ENCODE results near the gene SEPTIN3. TPM values are rescaled to one million over a fixed set of nuclear protein-coding genes. Genes with fewer than 3 reads are reported as not detected.
A peak's percentile ranks its signal among the peaks of the same experiment; 100 is the strongest.

Gene SEPTIN3
- total RNA-seq, 4 donors from 2014 or later, result 24.3 to 37.9 (median 32.8) TPM

DNA sequence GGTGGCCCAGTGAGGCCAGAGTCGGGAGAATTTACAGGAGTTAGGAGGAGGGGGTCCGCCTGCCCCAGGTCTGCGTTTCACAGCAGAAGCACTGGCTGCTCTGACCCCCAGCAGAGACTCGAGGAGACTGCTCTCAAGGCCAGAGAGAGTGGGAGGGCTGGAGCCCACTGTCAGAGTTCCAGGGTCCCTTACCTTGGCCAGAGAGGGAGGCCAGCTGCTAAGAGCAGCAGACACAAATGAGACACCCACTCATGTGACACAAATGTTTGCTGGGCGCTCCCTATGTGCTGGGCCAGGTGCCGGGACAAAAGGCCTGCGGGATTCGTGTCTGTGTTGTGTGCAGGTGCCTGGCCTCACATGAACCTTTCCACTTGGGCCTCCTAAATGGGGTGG lies 39.8 kb upstream of the SEPTIN3 start:
- H3K36me3 ChIP-seq, result no peaks in the 10 kb centered on the region
- no peak overlapping the region for H3K4me3 ChIP-seq
- peaks cover 0 to 21% of the 10 kb centered on the region in 2 donors for H3K27me3 ChIP-seq
- H3K4me1 ChIP-seq, result peaks cover 0 to 16% (median 3%) of the 10 kb centered on the region in 4 donors
- H3K9me3 ChIP-seq, result no peaks in the 10 kb centered on the region
- H3K27ac ChIP-seq, result no peak overlapping the region
- 73 to 77% methylated on average over 6 to 8 of the region's 8 CpGs for WGBS, 2 donors
- no peak for DNase-seq (ENCODE audit: low spot score in 2 of 2)
- TF ChIP-seq EP300 (IDR thresholded peaks at IDR 0.05), result no peak
- no peak for TF ChIP-seq POLR2A (IDR thresholded peaks at IDR 0.05)

DNA sequence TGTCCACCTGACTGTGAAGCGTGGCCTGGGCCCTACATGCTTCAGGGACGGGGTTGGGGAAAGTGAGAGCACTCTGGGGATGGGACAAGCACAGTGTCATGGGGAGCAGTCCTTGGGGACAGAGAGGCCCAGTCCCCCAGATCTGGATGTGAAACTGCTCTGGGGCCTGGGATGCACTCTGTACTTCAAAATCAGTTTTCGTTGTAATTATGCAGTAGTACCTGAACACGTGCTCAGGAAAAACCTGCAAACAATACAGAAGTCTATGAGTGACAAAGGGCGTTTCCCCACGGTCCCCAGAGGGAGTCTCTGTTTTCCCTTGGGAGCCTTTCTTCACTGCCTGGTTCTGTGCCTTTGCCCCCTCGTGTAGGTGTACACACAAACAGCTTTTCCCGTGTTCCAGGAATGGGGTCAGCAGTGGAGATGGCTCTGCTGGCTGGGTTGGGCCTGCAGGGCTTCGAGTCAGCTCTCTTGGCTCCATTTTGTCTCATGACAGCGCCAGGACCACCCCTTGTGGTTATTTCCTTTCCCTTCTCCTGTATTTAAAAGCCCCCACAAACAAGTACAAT lies 37.5 kb upstream of the SEPTIN3 start:
- H3K27me3 ChIP-seq, result peaks cover 0 to 7% of the 10 kb centered on the region in 2 donors
- H3K27ac ChIP-seq, result no peak overlapping the region
- H3K9me3 ChIP-seq, result no peaks in the 10 kb centered on the region
- peaks cover 0 to 2% (median under 1%) of the 10 kb centered on the region in 4 donors for H3K4me1 ChIP-seq
- no peak for DNase-seq (ENCODE audit: low spot score in 2 of 2)
- no peaks in the 10 kb centered on the region for H3K36me3 ChIP-seq
- 76 to 79% methylated on average over 10 of the region's 10 CpGs for WGBS, 2 donors
- TF ChIP-seq EP300 (IDR thresholded peaks at IDR 0.05) (no peak), POLR2A (IDR thresholded peaks at IDR 0.05) (no peak)
- TF ChIP-seq, protein P1, sequence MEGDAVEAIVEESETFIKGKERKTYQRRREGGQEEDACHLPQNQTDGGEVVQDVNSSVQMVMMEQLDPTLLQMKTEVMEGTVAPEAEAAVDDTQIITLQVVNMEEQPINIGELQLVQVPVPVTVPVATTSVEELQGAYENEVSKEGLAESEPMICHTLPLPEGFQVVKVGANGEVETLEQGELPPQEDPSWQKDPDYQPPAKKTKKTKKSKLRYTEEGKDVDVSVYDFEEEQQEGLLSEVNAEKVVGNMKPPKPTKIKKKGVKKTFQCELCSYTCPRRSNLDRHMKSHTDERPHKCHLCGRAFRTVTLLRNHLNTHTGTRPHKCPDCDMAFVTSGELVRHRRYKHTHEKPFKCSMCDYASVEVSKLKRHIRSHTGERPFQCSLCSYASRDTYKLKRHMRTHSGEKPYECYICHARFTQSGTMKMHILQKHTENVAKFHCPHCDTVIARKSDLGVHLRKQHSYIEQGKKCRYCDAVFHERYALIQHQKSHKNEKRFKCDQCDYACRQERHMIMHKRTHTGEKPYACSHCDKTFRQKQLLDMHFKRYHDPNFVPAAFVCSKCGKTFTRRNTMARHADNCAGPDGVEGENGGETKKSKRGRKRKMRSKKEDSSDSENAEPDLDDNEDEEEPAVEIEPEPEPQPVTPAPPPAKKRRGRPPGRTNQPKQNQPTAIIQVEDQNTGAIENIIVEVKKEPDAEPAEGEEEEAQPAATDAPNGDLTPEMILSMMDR (IDR thresholded peaks at IDR 0.05), result no peak
- no peak overlapping the region for H3K4me3 ChIP-seq

DNA sequence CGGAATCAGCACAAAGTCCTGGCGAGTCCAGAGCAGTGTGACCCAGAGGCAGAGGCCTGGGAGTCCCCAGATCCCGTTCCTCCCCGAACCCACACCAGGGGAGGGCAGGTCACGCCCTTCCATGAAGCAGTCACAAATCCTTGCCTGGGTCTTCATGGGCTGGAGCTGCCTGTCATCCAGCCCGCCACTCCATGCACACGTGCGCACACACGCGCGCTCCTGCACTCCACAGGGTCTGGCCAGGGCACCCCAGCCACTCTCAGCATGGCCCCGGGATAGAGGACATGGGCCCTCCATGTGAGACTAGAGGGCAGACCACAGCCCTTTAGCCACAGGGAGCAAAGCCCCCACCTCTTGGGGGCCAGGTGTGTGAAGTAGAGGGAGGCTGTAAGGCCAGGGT lies 36.9 kb upstream of the SEPTIN3 start:
- DNase-seq (ENCODE audit: low spot score in 2 of 2), result no peak
- no peak overlapping the region for H3K27ac ChIP-seq
- no peaks in the 10 kb centered on the region for H3K4me1 ChIP-seq
- H3K4me3 ChIP-seq, result no peak overlapping the region
- H3K9me3 ChIP-seq, result no peaks in the 10 kb centered on the region
- no peaks in the 10 kb centered on the region for H3K36me3 ChIP-seq
- TF ChIP-seq, protein P1 (IDR thresholded peaks at IDR 0.05), result no peak
- TF ChIP-seq EP300 (IDR thresholded peaks at IDR 0.05) (no peak), POLR2A (IDR thresholded peaks at IDR 0.05) (no peak)
- 92 to 93% methylated on average over 9 to 12 of the region's 12 CpGs for WGBS, 2 donors
- peaks cover 0 to 2% of the 10 kb centered on the region in 2 donors for H3K27me3 ChIP-seq

GRCh38 chr22:41933411-41934177 lies 35.6 kb upstream of the SEPTIN3 start:
- 65 to 67% methylated on average over 11 to 13 of the region's 16 CpGs for WGBS, 2 donors
- no peak for DNase-seq (ENCODE audit: low spot score in 2 of 2)

DNA sequence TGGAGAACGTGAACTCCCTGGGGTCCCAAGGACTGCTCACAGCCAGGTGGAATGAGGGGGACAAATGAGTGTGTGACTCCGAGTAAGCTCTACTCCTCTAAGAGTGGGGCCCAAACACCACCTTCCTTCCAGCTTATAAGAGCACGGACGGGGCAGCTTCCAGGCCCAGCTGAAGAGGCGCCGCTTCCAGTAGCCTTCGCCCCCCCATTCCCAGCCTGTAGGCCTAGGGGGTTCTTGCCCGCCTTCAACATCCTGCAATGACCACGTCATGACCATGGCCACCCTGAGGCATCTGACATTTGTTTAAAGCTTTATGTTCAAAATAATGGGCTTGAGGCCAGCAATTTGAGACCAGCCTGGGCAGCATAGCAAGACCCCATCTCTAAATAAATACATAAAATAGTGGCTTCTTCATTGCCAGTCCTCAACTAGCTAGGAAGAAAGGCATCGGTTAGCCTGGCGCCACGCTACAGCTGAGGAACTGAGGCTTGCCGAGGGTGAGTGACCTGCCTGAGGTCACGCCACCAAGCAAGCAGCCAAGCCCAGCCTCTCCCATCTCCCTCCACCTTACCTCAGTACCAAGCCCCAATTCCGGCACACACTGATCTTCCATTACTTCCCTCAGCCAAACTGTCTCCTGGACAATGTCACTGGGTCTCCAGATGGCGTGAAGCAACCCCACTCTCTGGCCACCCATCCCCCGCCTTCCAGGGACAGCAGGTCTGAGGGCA lies 34.8 kb upstream of the SEPTIN3 start:
- no peak for DNase-seq (ENCODE audit: low spot score in 2 of 2)
- 87 to 96% methylated on average over 16 to 17 of the region's 17 CpGs for WGBS, 2 donors
- TF ChIP-seq POLR2A (IDR thresholded peaks at IDR 0.05), result no peak
- TF ChIP-seq, protein P1 (IDR thresholded peaks at IDR 0.05), result no peak
- no peak for TF ChIP-seq EP300 (IDR thresholded peaks at IDR 0.05)

More at GRCh38 chr22:41933411-41934177, 35.6 kb upstream of the SEPTIN3 start:
- Histone ChIP-seq H3K27me3 (no peaks in the 10 kb centered on the region), H3K4me1 (peaks cover 0 to under 1% (median 0%) of the 10 kb centered on the region in 4 donors), H3K4me3 (no peak overlapping the region), H3K36me3 (no peaks in the 10 kb centered on the region), H3K27ac (peak overlapping the region in 1 of 4 donors; percentile 35), H3K9me3 (no peaks in the 10 kb centered on the region)
- TF ChIP-seq, protein P1 (IDR thresholded peaks at IDR 0.05), result no peak
- TF ChIP-seq EP300 (IDR thresholded peaks at IDR 0.05) (no peak), POLR2A (IDR thresholded peaks at IDR 0.05) (no peak)

More for the DNA sequence above, 34.8 kb upstream of the SEPTIN3 start:
- Histone ChIP-seq H3K27me3 (no peaks in the 10 kb centered on the region), H3K27ac (peak overlapping the region in 1 of 4 donors; percentile 73), H3K4me1 (peaks cover 0 to 9% (median 0%) of the 10 kb centered on the region in 4 donors), H3K4me3 (no peak overlapping the region), H3K36me3 (no peaks in the 10 kb centered on the region), H3K9me3 (no peaks in the 10 kb centered on the region)

Measured in tibial nerve (tissue), 4 donors.